Natural killer cell (primary cell): ENCODE measurements around the gene INTS13. TPM values are rescaled to one million over a fixed set of nuclear protein-coding genes. Genes with fewer than 3 reads are reported as not detected.

Source experiments
- ATAC-seq, 3 donors: fragments of 150-1000 bp in 2 of 3; fragments of 200-7000 bp in 1 of 3; cut with Tn5 transposase; 1 replicate in 1 of 3; 2 replicates in 2 of 3; pipeline ENCODE4 v1.10.0; 2021; ENCODE audit warnings: mild to moderate bottlenecking in 2 of 3, moderate library complexity in 2 of 3
- DNase-seq, 2 donors: peaks; one replicate each; pipeline versions ENCODE4 v3.0.0 to v3.0.0-alpha.2; 2013 to 2021; ENCODE audit warnings: mixed read lengths in 1 of 2
- H3K27ac ChIP-seq: one replicate; pipeline ENCODE4 v1.5.1; 2013; ENCODE audit warnings: mild to moderate bottlenecking, low read length
- H3K27me3 ChIP-seq: one replicate; pipeline ENCODE4 v1.6.1; 2013; ENCODE audit warnings: low read length; ENCODE audit not compliant: control insufficient read depth, insufficient read depth
- H3K36me3 ChIP-seq: one replicate; pipeline ENCODE4 v1.6.1; 2013; ENCODE audit warnings: low read length; ENCODE audit not compliant: control insufficient read depth, insufficient read depth
- H3K4me1 ChIP-seq: one replicate; pipeline ENCODE4 v1.6.1; 2013; ENCODE audit warnings: low read length; ENCODE audit not compliant: control insufficient read depth, insufficient read depth
- H3K4me3 ChIP-seq: one replicate; pipeline ENCODE4 v1.5.1; 2013; ENCODE audit warnings: low read length
- H3K9me3 ChIP-seq: one replicate; pipeline ENCODE4 v1.6.1; 2013; ENCODE audit warnings: low read length; ENCODE audit not compliant: control insufficient read depth, insufficient read depth
- H3K27ac Mint-ChIP-seq, 2 donors: one replicate each; pipeline ENCODE4 v1.8.0; 2022; ENCODE audit warnings: mild to moderate bottlenecking in 2 of 2, mixed read lengths in 2 of 2, moderate library complexity in 1 of 2
- H3K27me3 Mint-ChIP-seq, 2 donors: one replicate each; pipeline ENCODE4 v1.8.0; 2022; ENCODE audit warnings: low read depth in 2 of 2, mixed read lengths in 2 of 2
- H3K36me3 Mint-ChIP-seq: one replicate; pipeline ENCODE4 v1.8.0; 2022; ENCODE audit warnings: mixed read lengths
- H3K4me1 Mint-ChIP-seq, 2 donors: one replicate each; pipeline ENCODE4 v1.8.0; 2022; ENCODE audit warnings: mixed read lengths in 2 of 2
- H3K4me3 Mint-ChIP-seq: one replicate; pipeline ENCODE4 v1.8.0; 2022; ENCODE audit warnings: mild to moderate bottlenecking, moderate library complexity, mixed read lengths
- H3K9me3 Mint-ChIP-seq, 2 donors: one replicate each; pipeline ENCODE4 v1.8.0; 2022; ENCODE audit warnings: mixed read lengths in 2 of 2
- CTCF ChIP-seq: fragments of 200-600 bp; IDR thresholded peaks from one replicate; pipeline ENCODE4 v1.8.0; 2022; ENCODE audit warnings: antibody characterized with exemption
- WGBS: methylation state at CpG from one replicate; pipeline ENCODE4 v1.1.7; 2013; ENCODE audit warnings: missing lambda C conversion rate; ENCODE audit not compliant: insufficient coverage; 5-methylcytosine and 5-hydroxymethylcytosine counted together
- intact Hi-C: fragments of 100-400 bp; cut with micrococcal nuclease; formaldehyde crosslinking; loops from one replicate; pipeline ENCODE4 v1.14.2; 2022
- total RNA-seq, 4 donors: library from RNA; stranded (reverse); fragments of 120-200 nt in 1 of 4; gene quantifications; one replicate each; pipeline versions ENCODE4 v1.2.3 to v1.2.4, GENCODE V29; 2013 to 2022

Gene INTS13
- total RNA-seq, 3 donors from 2014 or later (not counting 1 experiment from before 2014, with no cell fraction given), result 17.5 to 20.8 (median 19.8) TPM

- Mint-ChIP-seq H3K27me3 (no peaks in the 10 kb centered on the region), H3K4me3 (no peak overlapping the region), H3K27ac (peak overlapping the region; percentile 16 to 76), H3K4me1 (peaks cover 48% of the 10 kb centered on the region in 2 donors), H3K36me3 (peaks cover 12% of the 10 kb centered on the region), H3K9me3 (no peaks in the 10 kb centered on the region)
- peaks cover 30% of the 10 kb centered on the region for H3K36me3 ChIP-seq
- intact Hi-C loops, result no loop called here
- no peak for DNase-seq
- peak; percentile 12 to 32 (median 12) for ATAC-seq
- WGBS, result 50% methylated on average over 4 of the region's 4 CpGs
- no peak for TF ChIP-seq CTCF
- H3K9me3 ChIP-seq, result peaks cover 2% of the 10 kb centered on the region
- peaks cover 11% of the 10 kb centered on the region for H3K4me1 ChIP-seq
- H3K4me3 ChIP-seq, result no peak overlapping the region
- no peaks in the 10 kb centered on the region for H3K27me3 ChIP-seq
- no peak overlapping the region for H3K27ac ChIP-seq
Measured at GRCh38 chr12:26954027-26954426, 16.2 kb upstream of the INTS13 start.

GRCh38 chr12:26953447-26953846 is 15.7 kb upstream of the INTS13 start:
- TF ChIP-seq CTCF, result no peak
- Mint-ChIP-seq H3K4me3 (no peak overlapping the region), H3K36me3 (peaks cover 12% of the 10 kb centered on the region), H3K4me1 (peaks cover 50% of the 10 kb centered on the region in 2 donors), H3K9me3 (peaks cover 0 to under 1% of the 10 kb centered on the region in 2 donors), H3K27me3 (no peaks in the 10 kb centered on the region), H3K27ac (peak overlapping the region; percentile 60 to 76)
- 16% methylated on average over 1 of the region's 1 CpG for WGBS
- Histone ChIP-seq H3K27me3 (no peaks in the 10 kb centered on the region), H3K4me1 (peaks cover 11% of the 10 kb centered on the region), H3K4me3 (no peak overlapping the region), H3K9me3 (peaks cover 8% of the 10 kb centered on the region), H3K36me3 (peaks cover 29% of the 10 kb centered on the region), H3K27ac (no peak overlapping the region)
- ATAC-seq, result peak; percentile 36 to 70 (median 38)
- intact Hi-C loops, result no loop called here
- no peak for DNase-seq

- Mint-ChIP-seq H3K27ac (peak overlapping the region; percentile 24 to 27), H3K9me3 (peaks cover 0 to 4% of the 10 kb centered on the region in 2 donors), H3K4me3 (no peak overlapping the region), H3K36me3 (no peaks in the 10 kb centered on the region), H3K4me1 (peaks cover 60 to 62% of the 10 kb centered on the region in 2 donors), H3K27me3 (no peaks in the 10 kb centered on the region)
- ATAC-seq, result no peak
- Histone ChIP-seq H3K9me3 (peaks cover 9% of the 10 kb centered on the region), H3K27ac (no peak overlapping the region), H3K4me1 (peaks cover 20% of the 10 kb centered on the region), H3K36me3 (peaks cover 7% of the 10 kb centered on the region), H3K4me3 (no peak overlapping the region), H3K27me3 (no peaks in the 10 kb centered on the region)
- intact Hi-C loops, result no loop called here
- 72% methylated on average over 1 of the region's 1 CpG for WGBS
- no peak for DNase-seq
- TF ChIP-seq CTCF, result no peak
Measured at GRCh38 chr12:26948309-26948708, 10.5 kb upstream of the INTS13 start.

- DNase-seq (peak in 1 of 2 donors; percentile 39), ATAC-seq (no peak)
- no peaks in the 10 kb centered on the region for H3K9me3 Mint-ChIP-seq
- no peaks in the 10 kb centered on the region for H3K36me3 Mint-ChIP-seq
- no peak for TF ChIP-seq CTCF
- H3K36me3 ChIP-seq, result no peaks in the 10 kb centered on the region
- H3K27me3 ChIP-seq, result no peaks in the 10 kb centered on the region
- H3K9me3 ChIP-seq, result no peaks in the 10 kb centered on the region
- peak overlapping the region; percentile 93 to 94 for H3K27ac Mint-ChIP-seq
- peaks cover 14% of the 10 kb centered on the region for H3K4me1 ChIP-seq
- H3K4me1 Mint-ChIP-seq, result peaks cover 70 to 82% of the 10 kb centered on the region in 2 donors
- 0% methylated on average over 1 of the region's 1 CpG for WGBS
- H3K27me3 Mint-ChIP-seq, result no peaks in the 10 kb centered on the region
- peak overlapping the region; percentile 66 for H3K27ac ChIP-seq
- H3K4me3 Mint-ChIP-seq, result peak overlapping the region; percentile 96
- intact Hi-C loops, result no loop called here
- peak overlapping the region; percentile 5 for H3K4me3 ChIP-seq
Measured at GRCh38 chr12:26941215-26941594, 3.4 kb upstream of the INTS13 start.
